Stimulated activated CD4-positive, alpha-beta T cell treated with anti-CD3 and anti-CD28 coated beads, Interleukin-12 subunit alpha, Interleukin-12 subunit beta, amount 100 ng/mL, for 4 hours (primary cell): ENCODE results near the gene ATP6V1G1.
"Not testable (repeated sequence)": the region's sequence is repeated elsewhere in the genome, so short reads cannot be mapped to it uniquely, and the experiment has no call there.

Source experiments
- DNase-seq: peaks from one replicate; pipeline ENCODE4 v3.0.0-alpha.2; 2020

Gene ATP6V1G1

DNA sequence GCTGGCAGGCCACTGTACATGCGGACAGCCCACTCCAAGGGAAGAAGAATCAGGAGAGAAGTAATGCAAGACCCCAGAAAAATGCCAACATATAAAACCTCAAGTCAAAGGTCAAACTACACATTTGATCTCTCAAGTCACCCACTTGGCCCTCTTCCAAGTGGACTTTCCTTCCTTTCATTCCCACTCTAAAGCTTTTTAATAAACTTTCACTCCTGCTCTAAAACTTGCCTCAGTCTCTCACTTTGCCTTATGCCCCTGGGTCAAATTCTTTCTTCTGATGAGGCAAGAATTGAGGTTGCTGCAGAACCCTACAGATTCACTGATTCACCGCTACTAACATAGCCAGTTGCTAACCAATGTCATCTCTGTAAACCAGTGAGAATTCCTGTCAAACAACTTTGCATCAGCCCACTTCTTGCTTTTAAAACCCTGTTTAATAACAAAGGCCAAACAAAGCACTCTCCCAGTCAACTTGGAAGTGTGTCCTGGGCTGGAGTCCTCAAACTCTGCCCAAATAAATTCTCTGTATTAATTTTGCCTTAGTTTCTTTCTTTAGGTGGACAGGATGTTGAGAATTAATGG, 6.9 kb upstream of the ATP6V1G1 start:
- no peak for DNase-seq

DNA sequence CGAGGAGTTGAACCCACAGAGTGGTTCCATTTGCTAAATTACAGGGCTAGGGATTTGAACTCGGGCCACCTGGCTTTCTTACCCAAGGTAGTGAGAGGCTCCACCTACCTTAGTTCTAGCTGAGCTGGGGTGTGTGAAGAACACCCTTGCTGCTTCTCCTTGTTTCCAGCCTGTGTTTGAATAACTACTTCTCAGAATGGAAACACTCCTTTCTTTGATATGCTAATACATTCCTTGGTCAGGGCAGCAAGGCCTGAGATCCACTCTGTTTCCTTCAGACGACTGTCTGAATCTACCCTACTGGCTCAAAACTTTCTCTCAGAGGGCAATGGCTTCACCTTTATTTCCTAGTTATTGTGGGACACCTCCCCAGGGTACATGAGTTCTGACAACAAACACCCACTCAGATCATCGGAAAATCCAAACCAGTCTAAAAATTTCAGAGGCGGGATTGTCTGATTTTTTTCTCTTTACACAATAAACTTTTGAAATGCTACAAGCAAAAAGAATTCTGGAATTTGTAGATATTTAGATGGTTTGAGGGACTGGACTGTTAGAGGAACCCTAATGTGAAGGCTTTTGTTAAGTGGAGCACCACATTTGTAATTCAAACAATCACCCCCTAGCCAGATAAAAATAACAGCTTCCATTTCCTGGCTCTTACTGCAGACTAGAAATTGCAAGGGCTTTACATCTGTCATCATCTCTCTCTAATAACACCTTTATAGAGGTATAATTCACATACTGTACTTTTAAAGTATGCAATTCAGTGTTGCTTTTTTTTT, 4.0 kb upstream of the ATP6V1G1 start:
- no peak for DNase-seq

DNA sequence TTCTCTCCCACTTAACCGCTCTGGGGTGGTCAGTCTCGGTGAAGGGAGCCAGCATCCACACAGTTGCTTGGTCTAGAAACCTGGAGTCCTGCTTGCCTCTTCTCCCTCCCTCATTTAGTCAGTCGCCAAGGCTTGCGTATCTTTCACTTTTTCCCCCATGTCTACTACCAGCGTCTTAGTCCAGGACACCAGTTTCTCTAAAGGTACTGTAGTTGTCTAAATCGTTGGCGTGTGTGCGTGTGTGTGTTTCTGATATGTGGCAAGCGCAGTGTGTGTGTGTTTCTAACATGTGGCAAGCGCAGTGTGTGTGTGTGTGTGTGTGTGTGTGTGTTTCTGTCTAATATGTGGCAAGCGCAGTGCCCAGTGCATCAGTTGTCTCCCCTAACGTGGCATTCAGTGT, 641 bp downstream of the ATP6V1G1 start:
- no peak for DNase-seq

DNA sequence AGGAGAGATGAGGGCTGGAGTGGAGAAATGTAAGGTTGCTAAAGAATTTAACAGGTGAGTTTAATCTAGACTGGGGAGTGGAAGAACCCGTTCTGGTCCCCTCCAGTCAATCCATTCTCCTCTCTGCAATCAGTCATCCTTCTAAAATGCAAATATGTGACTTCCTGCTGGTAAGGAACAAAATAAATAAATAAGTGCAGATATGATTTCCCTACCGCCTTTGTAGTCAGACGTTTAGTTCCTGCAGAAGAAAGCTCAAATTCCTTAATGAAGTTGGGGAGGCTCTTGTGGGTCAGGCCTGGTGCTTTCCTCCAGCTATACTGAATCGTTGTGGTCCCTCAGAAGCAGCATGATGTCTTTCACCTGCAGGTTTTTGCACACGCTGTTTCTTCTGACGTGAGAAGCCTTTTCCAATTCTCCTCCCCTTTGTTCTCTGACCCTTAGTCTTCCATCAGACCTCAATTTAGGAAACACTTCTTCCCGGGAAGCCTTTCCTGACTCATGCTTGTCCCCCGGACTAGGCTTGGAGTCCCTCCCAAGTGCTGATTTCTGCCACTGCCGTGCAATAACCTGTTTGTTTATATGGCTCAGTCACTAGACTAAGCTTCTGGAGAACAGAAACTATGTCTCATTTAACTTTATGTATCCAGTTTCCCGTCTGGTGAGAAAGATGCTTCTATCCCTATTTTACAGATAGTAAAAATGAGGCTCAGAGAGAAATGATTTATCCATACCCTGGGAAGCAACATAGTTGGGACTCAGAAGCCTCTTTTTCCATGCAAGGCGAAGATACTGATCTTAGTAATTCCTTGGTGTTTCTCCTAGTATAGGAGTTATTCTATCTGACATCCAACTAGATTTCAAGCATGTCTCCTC, 1.3 kb downstream of the ATP6V1G1 start:
- no peak for DNase-seq

DNA sequence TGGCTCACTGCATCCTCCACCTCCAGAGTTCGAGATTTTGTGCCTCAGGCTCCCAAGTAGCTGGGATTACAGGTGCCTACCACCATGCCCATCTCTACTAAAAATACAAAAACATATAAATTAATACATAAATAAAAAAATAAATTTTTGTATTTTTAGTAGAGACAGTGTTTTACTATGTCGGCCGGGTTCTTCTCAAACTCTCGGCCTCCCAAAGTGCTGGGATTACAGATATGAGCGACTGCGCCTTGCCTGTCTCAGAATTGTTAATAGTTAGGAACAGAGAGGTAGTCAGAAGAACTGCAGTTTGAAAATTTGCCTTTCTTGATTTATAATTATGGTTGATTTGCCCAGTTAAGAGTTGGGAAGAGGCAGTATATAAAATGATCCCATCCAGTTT, 2.8 kb downstream of the ATP6V1G1 start:
- DNase-seq, result no peak

DNA sequence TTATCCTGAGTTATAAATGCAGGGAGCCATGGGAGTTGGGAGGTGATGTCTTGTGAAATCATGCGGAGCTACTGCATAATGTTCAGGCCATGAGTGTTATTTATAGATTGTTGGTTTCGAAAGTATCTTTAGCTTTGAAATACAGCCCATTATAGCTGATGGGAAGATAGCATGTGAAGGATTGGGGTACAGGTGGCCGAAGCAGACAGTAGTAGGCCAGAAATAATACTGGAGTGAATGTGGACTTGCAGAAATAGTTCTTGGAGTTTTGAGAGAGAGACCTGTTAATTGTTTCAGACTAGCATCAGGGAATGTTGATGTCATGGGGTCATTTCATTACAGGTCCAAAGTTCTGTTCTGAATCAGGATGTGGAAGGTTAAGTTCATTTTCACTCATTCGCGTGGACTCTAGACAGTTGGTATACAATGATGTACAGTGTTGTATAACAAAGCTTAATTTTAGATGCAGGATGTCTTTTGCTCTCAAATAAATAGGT, 3.8 kb downstream of the ATP6V1G1 start:
- DNase-seq, result no peak

DNA sequence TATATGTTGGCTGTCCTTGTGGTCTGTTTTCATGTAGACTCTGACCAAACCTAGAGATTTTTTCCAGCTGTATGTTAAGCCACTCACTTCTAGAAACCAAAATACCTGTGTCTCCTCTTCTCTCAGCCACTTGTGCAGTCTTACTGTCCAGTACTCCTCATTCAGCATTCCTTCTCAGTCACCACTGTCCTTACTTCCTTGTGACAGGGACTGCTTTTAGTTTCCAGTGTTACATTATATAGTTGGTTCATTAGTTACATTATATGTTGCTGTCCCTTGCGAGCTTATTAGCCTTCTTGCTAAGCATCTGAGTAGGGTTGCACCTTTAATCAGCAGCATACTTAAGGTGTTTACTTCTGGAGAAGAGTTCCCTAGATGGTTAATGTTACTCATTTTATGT, 4.3 kb downstream of the ATP6V1G1 start:
- no peak for DNase-seq

DNA sequence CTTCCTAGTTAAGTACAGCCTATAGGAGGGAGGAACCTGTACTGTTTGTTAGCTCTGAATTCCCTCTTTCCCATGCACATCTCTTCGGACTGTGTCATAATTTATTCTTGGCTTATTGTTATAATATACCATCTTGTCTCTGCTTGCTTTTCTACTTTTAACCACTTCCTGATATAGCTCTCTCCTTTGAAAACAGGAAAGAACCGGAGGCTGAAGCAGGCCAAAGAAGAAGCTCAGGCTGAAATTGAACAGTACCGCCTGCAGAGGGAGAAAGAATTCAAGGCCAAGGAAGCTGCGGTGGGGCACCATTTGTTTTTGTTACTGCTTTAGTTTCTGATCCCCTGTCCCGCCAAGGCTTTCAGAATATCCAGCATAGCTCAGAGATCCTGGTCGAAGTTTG, 4.8 kb downstream of the ATP6V1G1 start:
- DNase-seq, result no peak

DNA sequence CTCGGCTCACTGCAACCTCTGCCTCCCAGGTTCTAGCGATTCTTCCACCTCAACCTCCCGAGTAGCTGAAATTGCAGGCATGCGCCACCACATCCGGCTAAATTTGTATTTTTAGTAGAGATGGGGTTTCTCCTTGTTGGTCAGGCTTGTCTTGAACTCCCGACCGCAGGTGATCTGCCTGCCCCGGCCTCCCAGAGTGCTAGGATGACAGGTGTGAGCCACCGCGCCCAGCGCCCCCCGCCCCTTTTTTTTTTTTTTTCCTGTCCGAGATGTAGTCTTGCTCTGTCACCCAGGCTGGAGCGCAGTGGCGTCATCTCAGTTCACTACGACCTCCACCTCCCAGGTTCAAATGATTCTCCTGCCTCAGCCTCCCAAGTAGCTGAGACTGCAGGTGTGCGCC, 6.6 kb downstream of the ATP6V1G1 start:
- no peak for DNase-seq

DNA sequence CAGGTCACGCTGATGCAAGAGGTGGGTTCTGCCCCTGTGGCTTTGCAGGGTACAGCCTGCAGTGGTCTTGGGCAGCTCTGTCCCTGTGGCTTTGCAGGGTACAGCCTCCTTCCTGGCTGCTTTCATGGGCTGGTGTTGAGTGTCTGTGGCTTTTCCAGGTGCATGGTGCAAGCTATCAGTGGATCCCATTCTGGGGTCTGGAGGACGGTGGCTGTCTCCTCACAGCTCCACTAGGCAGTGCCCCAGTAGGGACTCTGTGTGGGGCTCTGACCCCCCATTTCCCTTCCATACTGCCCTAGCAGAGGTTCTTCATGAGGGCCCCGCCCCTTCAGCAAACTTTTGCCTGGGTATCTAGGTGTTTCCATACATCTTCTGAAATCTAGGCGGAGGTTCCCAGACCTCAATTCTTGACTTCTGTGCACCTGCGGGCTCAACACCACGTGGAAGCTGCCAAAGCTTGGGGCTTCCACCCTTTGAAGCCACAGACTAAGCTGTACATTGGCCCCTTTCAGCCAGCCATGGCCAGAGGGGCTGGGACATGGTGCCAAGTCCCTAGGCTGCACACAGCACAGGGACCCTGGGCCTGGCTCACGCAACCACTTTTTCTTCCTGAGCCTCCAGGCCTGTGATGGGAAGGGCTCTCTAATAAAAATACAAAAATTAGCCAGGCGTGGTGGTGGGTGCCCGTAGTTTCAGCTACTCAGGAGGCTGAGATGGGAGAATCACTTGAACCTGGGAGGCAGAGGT, 13.1 kb downstream of the ATP6V1G1 start:
- not testable (repeated sequence) for DNase-seq

DNA sequence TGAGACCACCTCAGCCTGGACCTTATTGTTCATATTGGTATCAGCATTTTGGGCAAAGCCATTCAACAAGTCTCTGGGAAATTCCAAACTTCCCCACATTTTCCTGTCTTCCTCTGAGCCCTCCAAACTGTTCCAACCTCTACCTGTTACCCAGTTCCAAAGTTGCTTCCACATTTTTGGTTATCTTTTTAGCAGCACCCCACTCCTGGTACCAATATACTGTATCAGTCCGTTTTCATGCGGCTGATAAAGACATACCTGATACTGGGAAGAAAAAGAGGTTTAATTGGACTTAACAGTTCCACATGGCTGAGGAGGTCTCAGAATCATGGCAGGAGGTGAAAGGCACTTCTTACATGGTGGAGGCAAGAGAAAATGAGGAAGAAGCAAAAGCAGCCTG, 14.2 kb downstream of the ATP6V1G1 start:
- not testable (repeated sequence) for DNase-seq

DNA sequence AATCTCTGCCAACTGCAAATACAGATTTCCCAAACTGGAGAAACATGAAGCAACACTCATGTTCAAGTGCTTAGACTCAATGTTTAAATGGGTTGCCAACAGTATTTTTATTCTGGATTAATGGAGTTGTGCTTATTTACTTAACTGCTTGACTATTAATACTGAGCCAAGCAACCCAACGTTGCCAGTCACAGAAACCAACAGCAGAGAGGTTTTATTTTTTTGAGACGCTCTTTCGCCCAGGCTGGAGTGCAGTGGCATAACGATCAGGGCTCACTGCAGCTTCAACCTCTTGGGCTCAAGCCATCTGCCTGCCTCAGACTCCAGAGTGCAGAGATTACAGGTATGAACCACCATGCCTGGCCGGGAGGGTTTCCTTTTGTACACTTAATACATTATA, 15.1 kb downstream of the ATP6V1G1 start:
- no peak for DNase-seq

DNA sequence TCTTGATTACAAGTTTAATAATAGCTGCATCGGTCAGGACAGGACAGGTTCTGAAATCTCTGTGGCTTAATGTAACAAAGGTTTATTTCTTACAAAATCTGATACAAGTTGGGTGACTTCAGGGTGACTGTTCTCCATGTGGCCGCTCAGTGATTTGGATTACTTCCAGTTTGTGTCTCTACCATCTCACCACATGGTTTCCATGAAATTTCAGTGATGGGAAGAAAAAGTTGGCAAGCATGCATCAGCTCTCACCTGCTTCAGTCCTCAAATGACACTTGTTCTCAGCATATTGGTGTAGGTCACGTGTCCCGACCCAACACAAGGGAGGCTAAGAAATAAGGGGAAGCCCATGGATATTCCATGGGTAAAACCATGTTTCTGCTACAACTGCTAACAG, 15.7 kb downstream of the ATP6V1G1 start:
- DNase-seq, result no peak

DNA sequence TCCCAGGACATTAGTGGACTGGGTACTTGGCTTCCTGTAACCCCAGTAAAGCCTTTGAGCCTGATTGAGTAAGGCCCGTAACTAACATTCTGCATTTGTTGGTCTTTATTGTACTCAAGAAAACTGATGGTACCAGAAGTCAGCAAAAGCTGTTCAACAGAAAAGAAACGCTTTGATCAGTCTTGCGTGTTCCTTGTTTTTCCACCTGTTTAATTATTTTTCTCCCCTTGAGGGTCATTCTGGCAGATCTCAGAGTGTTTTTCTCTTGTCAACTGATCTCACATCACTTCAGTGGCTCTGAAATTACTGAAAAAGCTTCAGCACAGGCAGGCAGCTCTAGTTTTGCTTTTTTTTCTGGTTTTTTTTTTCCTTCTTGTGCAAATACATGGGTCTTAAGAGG, 17.4 kb downstream of the ATP6V1G1 start:
- no peak for DNase-seq

DNA sequence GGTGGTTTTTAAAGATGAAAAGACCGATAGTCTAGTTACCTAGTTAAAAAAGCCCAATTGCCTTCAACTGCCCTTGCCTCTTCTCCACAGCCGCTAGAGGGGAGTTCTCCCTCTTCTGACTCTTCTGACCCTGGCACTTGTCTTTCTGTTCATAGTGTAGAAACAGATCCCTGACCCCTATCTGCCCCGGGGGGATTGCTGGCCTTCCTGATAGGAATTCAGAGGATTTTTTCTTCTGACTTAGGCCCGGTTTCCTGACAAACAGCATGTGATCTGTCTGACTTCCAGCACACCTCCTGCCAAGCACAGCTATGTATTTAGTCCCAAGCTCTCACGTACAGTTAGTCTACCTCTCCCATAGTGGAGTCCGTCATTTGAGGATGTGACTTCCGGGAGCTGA, 18.5 kb downstream of the ATP6V1G1 start:
- no peak for DNase-seq

DNA sequence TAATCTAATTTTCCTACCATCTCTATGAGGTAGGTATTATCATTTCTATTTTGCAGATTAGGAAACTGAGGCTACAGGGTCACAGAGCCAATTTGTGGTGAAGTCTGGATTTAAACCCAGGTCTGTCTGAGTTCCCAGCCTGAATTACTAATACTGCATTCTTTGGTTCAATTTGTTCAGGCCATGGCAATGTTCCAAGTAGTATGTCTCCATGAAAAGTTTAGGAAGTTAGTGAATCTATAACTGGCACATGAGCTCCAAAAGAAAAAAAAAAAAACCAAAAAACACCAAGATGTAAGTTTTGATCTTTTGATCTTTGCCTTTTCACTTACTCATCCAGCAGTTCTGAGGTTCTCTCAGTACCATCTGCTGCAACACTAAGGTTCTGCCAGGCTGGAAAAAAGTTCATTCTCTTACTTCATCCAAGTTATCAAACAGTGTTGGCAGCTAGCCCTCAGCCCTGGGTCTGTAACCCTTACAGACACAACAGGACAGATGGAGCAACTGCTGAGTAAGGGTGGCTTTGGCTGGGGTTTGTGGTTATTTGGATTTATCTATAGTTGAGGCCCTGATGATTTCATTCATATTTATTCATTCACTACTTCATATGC, 19.1 kb downstream of the ATP6V1G1 start:
- no peak for DNase-seq

DNA sequence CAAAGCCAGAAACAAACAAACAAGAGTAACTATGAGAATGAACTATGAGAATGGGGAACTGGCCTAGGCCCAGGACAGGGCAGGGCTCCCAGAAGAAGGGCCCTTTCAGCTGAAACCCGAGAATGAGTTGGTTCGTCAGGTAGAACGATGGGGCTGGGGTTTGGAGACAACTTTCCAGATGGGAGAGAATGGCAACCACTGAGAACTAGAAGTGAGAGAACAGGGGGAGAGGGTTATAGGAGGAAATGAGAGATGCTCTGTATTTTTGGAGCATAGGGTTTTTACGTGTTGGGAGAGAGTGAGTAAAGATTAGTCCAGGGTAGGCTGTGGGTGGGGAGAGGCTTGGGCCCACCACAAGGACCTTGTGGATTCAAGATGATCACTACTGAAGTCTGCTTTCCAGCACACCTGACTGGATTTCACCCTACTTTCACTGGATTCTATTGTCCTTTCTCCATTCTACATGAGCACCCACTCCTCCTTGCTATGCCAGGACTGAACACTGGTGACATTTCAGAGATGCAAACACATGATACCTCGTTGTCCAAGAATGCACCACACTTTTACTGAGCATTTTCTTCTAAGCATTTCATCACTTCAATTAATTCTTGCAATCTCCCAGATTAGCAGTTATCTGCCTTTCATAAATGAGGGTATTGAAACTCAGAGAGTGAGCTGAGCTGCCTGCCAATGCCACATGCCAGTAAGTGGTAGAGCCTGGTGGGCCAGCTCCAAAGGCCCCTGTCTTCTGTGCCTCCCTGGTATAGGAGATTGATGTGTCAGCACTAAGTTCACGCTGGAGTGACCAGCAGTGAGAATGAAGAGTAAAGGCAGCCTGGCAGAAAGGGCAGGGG, 20.3 kb downstream of the ATP6V1G1 start:
- no peak for DNase-seq

DNA sequence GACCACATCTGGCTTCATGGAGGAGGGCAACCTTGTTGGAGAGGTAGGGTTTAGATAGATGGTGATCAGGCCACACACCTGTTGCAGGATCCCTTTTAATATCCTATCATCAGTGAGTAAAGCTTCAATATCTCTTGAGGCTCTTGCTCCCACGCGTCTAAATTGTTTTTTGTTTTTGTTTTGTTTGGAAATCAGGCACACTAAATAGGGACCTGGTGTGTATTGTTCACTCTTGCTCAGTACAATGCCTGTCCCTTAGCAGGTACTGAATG, 20.9 kb downstream of the ATP6V1G1 start:
- DNase-seq, result no peak

DNA sequence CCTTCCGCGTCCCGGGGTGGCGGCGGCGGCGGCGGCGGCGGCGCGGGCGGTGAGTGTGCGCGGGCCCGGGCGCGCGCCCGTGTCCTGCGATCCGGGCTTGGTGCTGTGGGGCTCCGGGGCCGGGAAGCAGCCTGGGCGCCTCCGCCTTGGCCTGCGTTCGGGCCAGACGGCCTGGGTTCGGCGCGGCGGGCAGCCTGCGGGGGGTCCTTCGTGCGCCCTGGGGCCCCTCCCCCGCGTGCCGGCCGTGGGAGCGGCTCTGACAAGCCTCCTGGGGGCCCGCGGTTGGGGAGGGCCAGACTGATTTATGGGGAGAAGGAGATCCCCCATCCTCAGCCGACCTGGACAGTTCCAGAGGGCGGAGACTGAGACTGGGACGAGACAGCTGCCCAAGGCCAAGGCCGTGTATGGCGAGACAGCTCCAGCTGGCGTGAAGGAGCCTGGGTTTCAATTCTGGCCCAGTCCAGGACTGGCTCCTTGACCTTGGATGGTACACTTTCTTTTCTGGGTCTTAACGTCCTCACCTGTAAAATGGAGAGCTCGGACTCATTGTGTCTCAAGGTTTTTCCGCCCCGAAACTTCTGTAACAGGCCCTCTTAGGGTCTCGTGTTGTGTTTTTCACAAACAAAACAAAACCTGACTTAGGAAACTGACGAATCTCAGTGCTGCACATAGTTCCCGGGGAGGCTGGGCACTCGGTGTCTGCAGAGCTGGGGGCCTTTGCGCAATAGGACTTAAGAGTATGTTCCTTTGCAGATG, 24.1 kb downstream of the ATP6V1G1 start:
- DNase-seq, result no peak

DNA sequence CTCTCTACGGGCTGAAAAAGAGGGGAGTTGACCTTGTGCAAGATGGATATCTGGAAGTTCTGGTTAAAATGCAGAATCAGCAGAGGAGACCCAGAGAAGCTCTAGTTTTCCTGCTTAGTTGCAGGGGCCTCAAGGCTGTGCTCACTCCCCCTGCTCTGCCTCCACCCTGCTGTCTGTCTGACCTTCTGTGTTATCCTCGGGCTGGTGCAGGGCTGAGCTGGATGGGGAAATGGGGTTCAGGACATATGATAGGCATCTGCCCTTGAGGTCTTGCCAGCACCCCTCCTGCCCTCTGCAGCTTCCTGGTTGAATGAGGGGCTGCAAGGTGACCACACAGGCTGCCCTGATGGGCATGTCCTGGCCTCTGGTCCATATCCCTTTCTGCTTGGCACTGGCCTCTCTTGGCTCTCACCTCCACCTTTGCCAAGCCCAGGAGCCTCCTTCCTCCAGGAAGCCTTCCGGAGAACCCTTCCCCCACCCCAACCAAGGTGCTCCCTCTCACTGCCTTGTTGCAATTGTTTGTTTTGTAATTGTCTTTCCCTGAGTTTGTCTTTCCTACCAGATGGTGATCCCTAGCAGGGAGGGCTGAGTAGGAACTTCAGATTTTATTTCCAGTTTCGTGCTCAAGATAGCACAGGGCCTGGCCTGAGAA, 24.8 kb downstream of the ATP6V1G1 start:
- DNase-seq, result no peak

DNA sequence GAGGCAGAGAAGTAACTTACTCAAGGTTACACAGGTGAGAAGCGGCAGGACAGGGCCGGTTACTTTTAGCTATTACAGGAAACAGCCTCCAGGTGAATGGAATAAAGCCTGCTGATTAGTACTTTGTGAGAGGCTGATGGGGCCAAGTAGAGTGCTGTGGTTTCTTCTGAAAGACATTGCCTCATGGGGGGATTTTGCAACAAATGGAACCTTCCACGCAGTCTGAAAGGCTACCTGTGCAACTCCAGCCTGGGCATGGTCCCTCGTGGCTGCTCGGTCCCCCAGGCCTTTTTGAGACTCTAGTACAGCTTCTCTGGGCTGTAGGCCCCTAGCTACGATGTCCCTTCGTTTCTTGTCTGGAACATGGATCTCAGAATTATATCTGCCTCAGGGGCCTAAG, 25.5 kb downstream of the ATP6V1G1 start:
- no peak for DNase-seq
